ENCODE measurements around the gene FAM234B. TPM values are rescaled to one million over a fixed set of nuclear protein-coding genes. Genes with fewer than 3 reads are reported as not detected.

FAM234B gene
- total RNA-seq, 1 experiment from 2014 or later, result 13.3 TPM

DNA sequence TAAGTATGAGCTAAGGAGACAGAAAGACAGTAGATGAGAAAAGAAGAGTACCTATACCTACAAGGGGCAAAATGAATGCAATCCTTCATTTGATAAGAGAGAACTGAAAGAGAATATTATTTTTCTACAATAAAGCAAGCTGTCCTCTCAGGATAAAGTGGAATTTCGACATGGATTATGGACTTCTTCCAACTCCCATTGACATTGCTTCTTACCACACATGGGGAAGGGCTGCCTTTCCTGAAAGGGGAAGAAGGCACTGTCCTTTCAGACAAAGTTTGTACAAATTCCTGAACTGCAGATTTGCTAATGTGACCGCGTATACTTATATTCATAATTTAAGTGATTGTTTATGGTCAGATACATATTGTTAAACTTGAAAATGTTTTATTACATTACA is 39.8 kb upstream of the FAM234B start:
- Histone ChIP-seq H3K4me3 (ENCODE audit: insufficient read depth, low read depth, low read length) (no peak overlapping the region), H3K27me3 (ENCODE audit: control insufficient read depth, insufficient read depth, low read length) (peaks cover 19% of the 10 kb centered on the region), H3K36me3 (replicated peaks; ENCODE audit: control insufficient read depth, insufficient read depth, low read length) (no peaks in the 10 kb centered on the region)
- DNase-seq, result no peak

GRCh38 chr12:13004986-13005385 is 39.2 kb upstream of the FAM234B start:
- Histone ChIP-seq H3K36me3 (replicated peaks; ENCODE audit: control insufficient read depth, insufficient read depth, low read length) (no peaks in the 10 kb centered on the region), H3K4me3 (ENCODE audit: insufficient read depth, low read depth, low read length) (no peak overlapping the region), H3K27me3 (ENCODE audit: control insufficient read depth, insufficient read depth, low read length) (peaks cover 19% of the 10 kb centered on the region)
- no peak for DNase-seq

GRCh38 chr12:13005649-13006048 is 38.5 kb upstream of the FAM234B start:
- peak; percentile 64 for DNase-seq
- peaks cover 19% of the 10 kb centered on the region for H3K27me3 ChIP-seq (ENCODE audit: control insufficient read depth, insufficient read depth, low read length)
- H3K36me3 ChIP-seq (replicated peaks; ENCODE audit: control insufficient read depth, insufficient read depth, low read length), result no peaks in the 10 kb centered on the region
- H3K4me3 ChIP-seq (ENCODE audit: insufficient read depth, low read depth, low read length), result no peak overlapping the region

GRCh38 chr12:13007496-13008233 is 36.5 kb upstream of the FAM234B start:
- peaks cover 7% of the 10 kb centered on the region for H3K27me3 ChIP-seq (ENCODE audit: control insufficient read depth, insufficient read depth, low read length)
- DNase-seq, result no peak
- H3K36me3 ChIP-seq (replicated peaks; ENCODE audit: control insufficient read depth, insufficient read depth, low read length), result no peaks in the 10 kb centered on the region

GRCh38 chr12:13008741-13009380 is 35.3 kb upstream of the FAM234B start:
- Histone ChIP-seq H3K4me3 (ENCODE audit: insufficient read depth, low read depth, low read length) (no peak overlapping the region), H3K27me3 (ENCODE audit: control insufficient read depth, insufficient read depth, low read length) (no peaks in the 10 kb centered on the region), H3K36me3 (replicated peaks; ENCODE audit: control insufficient read depth, insufficient read depth, low read length) (no peaks in the 10 kb centered on the region)
- no peak for DNase-seq

More at GRCh38 chr12:13007496-13008233, 36.5 kb upstream of the FAM234B start:
- H3K4me3 ChIP-seq (ENCODE audit: insufficient read depth, low read depth, low read length), result no peak overlapping the region

DNA sequence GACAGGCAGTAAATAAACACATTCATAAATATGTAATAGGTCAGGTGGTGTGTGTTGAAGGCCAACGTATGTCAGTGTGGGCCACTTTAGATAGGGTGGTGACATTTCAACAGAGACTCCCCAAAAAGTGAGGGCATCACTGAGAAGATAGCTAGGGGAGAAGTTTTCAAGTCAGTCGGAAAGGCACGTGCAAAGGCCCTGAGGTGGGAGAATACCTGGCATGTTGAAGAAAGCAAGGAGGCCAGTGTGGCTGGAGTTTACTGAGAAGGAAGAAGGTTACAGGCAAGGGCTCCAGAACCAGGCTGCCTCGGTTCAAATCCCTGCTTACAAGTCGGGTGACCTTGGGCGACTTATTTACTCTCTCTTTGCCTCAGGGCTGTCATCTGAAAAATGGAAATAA is 33.1 kb upstream of the FAM234B start:
- Histone ChIP-seq H3K4me3 (ENCODE audit: insufficient read depth, low read depth, low read length) (no peak overlapping the region), H3K27me3 (ENCODE audit: control insufficient read depth, insufficient read depth, low read length) (no peaks in the 10 kb centered on the region), H3K36me3 (replicated peaks; ENCODE audit: control insufficient read depth, insufficient read depth, low read length) (no peaks in the 10 kb centered on the region)
- no peak for DNase-seq

DNA sequence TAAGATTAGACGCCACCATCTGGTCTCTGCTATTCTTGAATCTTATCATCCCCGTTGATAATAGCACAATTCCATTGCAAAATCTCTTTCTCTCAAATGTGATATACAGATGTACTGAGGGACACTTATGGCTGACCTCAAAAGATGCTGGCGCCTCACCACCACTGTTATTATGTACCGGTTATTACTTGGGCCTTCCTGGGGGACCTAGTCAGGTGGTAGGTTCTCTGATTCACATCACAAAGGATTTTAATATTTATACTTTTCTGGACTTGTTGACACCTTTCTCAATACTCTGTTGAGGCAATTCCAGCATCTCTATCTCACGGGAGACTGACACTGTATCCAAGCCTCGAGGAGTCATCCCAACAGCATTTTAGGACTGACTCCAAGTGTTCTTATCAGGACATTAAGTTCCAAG is 21.3 kb upstream of the FAM234B start:
- no peaks in the 10 kb centered on the region for H3K36me3 ChIP-seq (replicated peaks; ENCODE audit: control insufficient read depth, insufficient read depth, low read length)
- H3K4me3 ChIP-seq (ENCODE audit: insufficient read depth, low read depth, low read length), result no peak overlapping the region
- DNase-seq, result no peak
- no peaks in the 10 kb centered on the region for H3K27me3 ChIP-seq (ENCODE audit: control insufficient read depth, insufficient read depth, low read length)

GRCh38 chr12:13023811-13024530 is 20.2 kb upstream of the FAM234B start:
- Histone ChIP-seq H3K27me3 (ENCODE audit: control insufficient read depth, insufficient read depth, low read length) (no peaks in the 10 kb centered on the region), H3K4me3 (ENCODE audit: insufficient read depth, low read depth, low read length) (no peak overlapping the region), H3K36me3 (replicated peaks; ENCODE audit: control insufficient read depth, insufficient read depth, low read length) (no peaks in the 10 kb centered on the region)
- DNase-seq, result peak; percentile 43

DNA sequence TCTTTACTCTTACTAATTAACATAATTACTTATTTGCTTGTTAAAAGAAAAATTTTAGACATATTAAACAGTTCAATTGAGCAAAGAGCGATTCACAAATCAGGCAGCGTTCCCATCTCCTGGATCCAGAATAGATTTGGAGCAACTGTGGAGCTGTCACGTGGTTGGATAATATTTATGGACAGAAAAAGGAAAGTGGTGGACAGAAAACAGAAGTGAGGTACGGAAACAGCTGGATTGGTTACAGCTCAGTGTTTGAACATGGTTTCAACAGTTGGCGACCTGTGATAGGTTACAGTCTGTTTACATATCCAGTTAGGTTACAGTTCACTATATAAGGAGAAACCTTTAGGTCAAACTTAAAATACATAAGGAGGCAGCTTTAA is 19.7 kb upstream of the FAM234B start:
- Histone ChIP-seq H3K4me3 (ENCODE audit: insufficient read depth, low read depth, low read length) (no peak overlapping the region), H3K36me3 (replicated peaks; ENCODE audit: control insufficient read depth, insufficient read depth, low read length) (no peaks in the 10 kb centered on the region), H3K27me3 (ENCODE audit: control insufficient read depth, insufficient read depth, low read length) (no peaks in the 10 kb centered on the region)
- DNase-seq, result no peak

DNA sequence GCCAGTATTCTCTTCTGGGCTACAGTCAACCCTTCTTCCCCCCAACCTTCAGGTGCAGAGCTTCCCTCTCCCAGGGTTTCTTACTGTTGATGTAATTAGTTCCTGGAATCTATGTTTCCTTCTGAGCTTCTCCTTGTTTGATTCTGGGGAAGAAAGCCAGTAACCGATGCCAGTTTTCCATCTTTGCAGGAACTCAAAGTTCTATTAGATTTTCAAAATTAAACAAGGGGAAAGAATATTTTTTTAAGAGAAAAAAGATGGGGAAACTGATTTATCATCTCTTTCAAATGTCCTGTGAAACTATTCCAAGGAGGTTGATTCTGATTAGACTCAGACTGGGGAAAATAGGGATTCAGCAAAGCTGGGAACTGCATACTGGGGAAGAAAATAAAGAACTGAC is 17.9 kb upstream of the FAM234B start:
- H3K4me3 ChIP-seq (ENCODE audit: insufficient read depth, low read depth, low read length), result no peak overlapping the region
- H3K27me3 ChIP-seq (ENCODE audit: control insufficient read depth, insufficient read depth, low read length), result no peaks in the 10 kb centered on the region
- H3K36me3 ChIP-seq (replicated peaks; ENCODE audit: control insufficient read depth, insufficient read depth, low read length), result no peaks in the 10 kb centered on the region
- no peak for DNase-seq

- H3K4me3 ChIP-seq (ENCODE audit: insufficient read depth, low read depth, low read length), result no peak overlapping the region
- no peaks in the 10 kb centered on the region for H3K36me3 ChIP-seq (replicated peaks; ENCODE audit: control insufficient read depth, insufficient read depth, low read length)
- no peak for DNase-seq
- no peaks in the 10 kb centered on the region for H3K27me3 ChIP-seq (ENCODE audit: control insufficient read depth, insufficient read depth, low read length)
These were observed 17.1 kb upstream of the FAM234B start for GRCh38 chr12:13027032-13027431.

GRCh38 chr12:13027508-13027907 is 16.7 kb upstream of the FAM234B start:
- Histone ChIP-seq H3K36me3 (replicated peaks; ENCODE audit: control insufficient read depth, insufficient read depth, low read length) (no peaks in the 10 kb centered on the region), H3K4me3 (ENCODE audit: insufficient read depth, low read depth, low read length) (no peak overlapping the region), H3K27me3 (ENCODE audit: control insufficient read depth, insufficient read depth, low read length) (no peaks in the 10 kb centered on the region)
- no peak for DNase-seq

GRCh38 chr12:13028825-13029570 is 15.2 kb upstream of the FAM234B start:
- Histone ChIP-seq H3K36me3 (replicated peaks; ENCODE audit: control insufficient read depth, insufficient read depth, low read length) (no peaks in the 10 kb centered on the region), H3K4me3 (ENCODE audit: insufficient read depth, low read depth, low read length) (no peak overlapping the region), H3K27me3 (ENCODE audit: control insufficient read depth, insufficient read depth, low read length) (no peaks in the 10 kb centered on the region)
- peak; percentile 48 for DNase-seq

GRCh38 chr12:13030541-13031291 is 13.5 kb upstream of the FAM234B start:
- H3K27me3 ChIP-seq (ENCODE audit: control insufficient read depth, insufficient read depth, low read length), result no peaks in the 10 kb centered on the region
- DNase-seq, result no peak
- no peaks in the 10 kb centered on the region for H3K36me3 ChIP-seq (replicated peaks; ENCODE audit: control insufficient read depth, insufficient read depth, low read length)
- H3K4me3 ChIP-seq (ENCODE audit: insufficient read depth, low read depth, low read length), result no peak overlapping the region

Data from H7 (cell line).